Activated CD4-positive, alpha-beta T cell treated with anti-CD3 and anti-CD28 coated beads, Interleukin-2, Interleukin-6, amounts not matched to agents 100 ng/mL and 50 ng/mL, durations not matched to agents 16 hours and 8 hours (primary cell): ENCODE measurements around the gene GPR141.

Source experiments
- DNase-seq: peaks from one replicate; pipeline ENCODE4 v3.0.0-alpha.2; 2020

Gene GPR141

DNA sequence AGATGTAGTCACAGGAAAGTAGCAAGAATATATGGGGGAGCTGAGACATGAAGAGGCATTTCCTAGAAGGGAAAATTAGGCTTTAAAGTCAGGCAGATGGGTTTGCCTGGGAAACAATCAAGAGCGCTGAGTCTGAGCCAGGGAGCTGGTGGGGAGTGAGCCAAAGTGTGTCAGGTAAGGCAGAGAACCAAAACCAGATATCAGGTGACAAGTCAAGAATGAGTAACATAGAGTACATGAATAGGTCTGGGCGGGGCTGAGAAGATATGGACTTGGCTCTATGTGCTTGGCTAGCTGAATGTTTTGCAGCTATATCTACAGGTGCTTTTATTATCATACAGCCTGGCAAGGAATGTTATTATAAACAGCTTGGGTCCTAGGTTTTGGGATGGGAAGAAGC is 49.3 kb downstream of the GPR141 start:
- no peak for DNase-seq

GRCh38 chr7:37735196-37735595 is 51.6 kb downstream of the GPR141 start:
- DNase-seq = no peak

GRCh38 chr7:37738321-37738720 is 54.8 kb downstream of the GPR141 start:
- no peak for DNase-seq

DNA sequence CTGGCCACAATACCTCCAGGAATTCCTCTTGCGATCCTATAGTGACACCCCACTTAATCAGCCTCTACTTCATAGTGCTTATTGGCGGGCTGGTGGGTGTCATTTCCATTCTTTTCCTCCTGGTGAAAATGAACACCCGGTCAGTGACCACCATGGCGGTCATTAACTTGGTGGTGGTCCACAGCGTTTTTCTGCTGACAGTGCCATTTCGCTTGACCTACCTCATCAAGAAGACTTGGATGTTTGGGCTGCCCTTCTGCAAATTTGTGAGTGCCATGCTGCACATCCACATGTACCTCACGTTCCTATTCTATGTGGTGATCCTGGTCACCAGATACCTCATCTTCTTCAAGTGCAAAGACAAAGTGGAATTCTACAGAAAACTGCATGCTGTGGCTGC is 56.8 kb downstream of the GPR141 start:
- DNase-seq = no peak

GRCh38 chr7:37741776-37742175 is 58.2 kb downstream of the GPR141 start:
- DNase-seq = no peak

GRCh38 chr7:37751096-37751495 is 67.5 kb downstream of the GPR141 start:
- DNase-seq = no peak

- no peak for DNase-seq
These were observed 70.0 kb downstream of the GPR141 start for GRCh38 chr7:37753398-37754050.

DNA sequence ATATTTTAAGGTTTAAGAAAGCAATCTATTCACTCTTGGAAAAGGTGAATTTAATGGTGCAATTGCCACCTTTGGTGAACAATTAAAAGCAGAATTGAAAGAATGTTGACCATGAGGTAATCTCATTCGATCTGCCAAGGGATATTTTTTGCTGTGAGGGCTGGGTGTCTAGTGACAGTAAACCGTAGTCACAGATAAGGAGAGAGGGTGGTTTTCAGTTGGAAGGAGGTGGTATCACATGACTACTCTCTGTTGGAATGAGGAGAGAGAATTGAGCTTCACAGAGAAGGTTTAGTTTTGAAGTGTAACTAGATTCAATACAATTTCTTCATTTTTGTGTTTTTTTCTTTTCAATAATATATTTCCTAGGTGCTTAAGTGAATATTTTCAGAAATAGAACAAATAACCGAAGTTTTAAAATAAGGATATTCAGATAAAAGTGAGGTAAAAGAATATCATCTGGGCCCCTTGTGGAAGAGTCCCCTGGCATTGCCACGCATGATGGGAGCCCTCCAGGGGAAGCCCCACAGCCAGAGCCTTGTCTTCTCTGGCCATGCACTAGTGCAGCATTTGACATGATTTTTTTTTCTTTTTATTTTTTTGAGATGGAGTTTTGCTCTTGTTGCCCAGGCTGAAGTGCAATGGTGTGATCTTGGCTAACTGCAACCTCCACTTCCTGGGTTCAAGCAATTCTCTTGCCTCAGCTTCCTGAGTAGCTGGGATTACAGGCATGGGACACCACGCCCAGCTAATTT is 73.4 kb downstream of the GPR141 start:
- DNase-seq = no peak

DNA sequence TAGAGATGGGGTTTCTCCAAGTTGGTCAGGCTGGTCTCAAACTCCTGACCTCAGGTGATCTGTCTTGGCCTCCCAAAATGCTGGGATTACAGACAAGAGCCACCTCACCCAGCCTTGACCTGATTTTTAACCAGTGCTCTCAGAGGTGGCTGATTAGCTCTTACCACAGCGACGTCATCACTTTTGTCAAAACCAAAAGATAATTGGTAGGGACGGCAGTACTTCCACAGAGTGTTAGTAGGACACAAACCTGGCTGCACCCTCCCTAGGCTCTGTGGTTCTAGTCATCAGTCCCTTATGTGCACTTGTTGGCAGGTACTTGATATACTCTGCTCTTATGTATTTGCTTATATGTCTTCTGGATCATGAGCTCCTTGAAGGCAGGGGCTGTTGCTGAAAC is 74.0 kb downstream of the GPR141 start:
- no peak for DNase-seq

- DNase-seq = no peak
These were observed 75.0 kb downstream of the GPR141 start for GRCh38 chr7:37758501-37759045.

- DNase-seq = no peak
These were observed 76.0 kb downstream of the GPR141 start for GRCh38 chr7:37759526-37759925.

DNA sequence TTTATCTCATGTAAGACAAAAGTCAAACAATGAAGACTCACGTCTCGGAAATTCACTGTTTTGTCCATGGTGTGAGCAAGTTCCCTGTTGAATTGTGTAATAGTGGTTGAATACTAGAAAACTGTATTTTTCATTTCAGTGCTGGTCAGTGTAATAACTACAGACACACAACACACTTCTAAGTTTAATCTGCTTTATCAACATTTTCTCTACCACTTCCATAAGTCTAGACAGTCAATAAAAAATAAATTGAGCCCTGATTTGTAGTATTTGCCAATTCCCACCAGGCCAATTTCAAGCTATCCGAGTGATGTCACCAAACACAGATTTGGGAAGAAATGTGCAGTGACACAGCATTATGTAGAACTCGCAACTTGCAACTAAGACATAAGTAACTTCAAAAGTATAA is 81.9 kb downstream of the GPR141 start:
- DNase-seq = no peak

DNA sequence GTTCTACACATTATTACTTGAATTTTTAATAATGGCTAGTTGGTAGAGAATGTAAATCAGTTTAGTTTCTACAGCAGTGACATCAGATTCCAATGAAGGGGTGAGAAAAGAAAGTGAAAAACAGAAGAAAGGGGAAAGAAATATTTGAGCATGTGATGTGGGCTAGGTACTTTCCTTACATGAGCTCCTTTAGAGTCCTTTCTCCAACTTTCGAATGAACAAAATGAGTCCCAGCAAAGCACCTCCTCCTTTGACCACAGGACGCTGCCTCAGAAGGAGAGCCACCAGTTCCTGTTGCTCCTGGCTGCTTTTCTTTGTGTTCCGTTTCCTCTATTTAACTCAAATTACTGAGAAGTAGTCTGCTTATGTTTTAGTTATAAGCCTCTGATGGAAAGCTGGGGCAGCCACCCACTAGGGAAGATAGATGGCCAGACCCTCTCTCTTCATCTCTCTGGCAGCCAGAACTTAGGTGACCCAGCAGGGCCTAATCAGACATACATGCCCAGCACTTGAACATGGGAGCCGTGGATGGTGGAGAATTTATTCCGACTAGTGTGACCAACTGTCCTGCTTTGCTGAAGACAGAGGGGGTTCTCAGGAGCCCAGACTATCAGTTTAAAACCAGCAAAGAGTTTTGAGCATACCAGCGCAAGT is 82.4 kb downstream of the GPR141 start:
- peak; percentile 35 for DNase-seq

- DNase-seq = no peak
These were observed 85.0 kb downstream of the GPR141 start for GRCh38 chr7:37768611-37769010.

GRCh38 chr7:37769291-37769690 is 85.7 kb downstream of the GPR141 start:
- DNase-seq = no peak

- DNase-seq = no peak
These were observed 86.2 kb downstream of the GPR141 start for GRCh38 chr7:37769726-37770125.

GRCh38 chr7:37770838-37771237 is 87.3 kb downstream of the GPR141 start:
- DNase-seq = no peak

DNA sequence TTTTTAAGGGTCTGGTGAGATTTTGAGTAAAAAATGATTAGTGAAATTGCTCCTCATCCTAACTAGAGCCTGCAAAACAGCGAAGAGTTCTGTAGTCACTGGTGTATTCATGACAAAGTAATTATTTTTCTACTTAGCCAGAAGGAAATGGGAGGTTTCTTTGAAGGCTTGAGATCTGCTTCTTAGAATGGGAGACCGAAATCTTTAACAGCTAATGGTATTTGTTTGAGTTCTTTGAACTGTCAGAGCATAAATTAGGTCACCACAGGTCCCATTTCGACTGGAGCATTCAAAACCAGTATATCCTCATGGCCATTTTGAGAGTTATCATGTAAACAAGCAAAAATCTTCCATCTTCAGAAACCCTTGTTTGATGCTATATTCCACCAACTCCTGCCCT is 87.8 kb downstream of the GPR141 start:
- no peak for DNase-seq

DNA sequence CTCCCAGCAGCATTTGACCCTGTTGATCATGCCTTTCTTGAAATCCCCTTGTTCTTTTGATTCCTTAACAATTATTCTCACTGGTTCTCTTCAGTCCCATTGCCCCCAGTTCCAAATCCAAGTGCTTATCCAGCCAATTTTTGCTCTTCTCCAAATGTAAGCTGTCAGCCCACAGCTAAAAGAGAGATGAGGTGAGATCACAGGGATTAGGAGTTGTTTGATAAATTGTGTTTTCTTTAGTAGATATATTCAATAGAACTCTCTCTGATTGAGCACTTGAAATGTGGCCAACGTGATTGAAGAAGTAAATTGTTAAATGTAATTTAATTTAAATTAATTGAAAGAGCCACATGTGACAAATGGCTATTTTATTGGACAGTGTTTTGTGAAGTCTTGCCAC is 88.2 kb downstream of the GPR141 start:
- no peak for DNase-seq

- DNase-seq = no peak
These were observed 92.4 kb downstream of the GPR141 start for GRCh38 chr7:37775921-37776320.

GRCh38 chr7:37781156-37781555 is 97.6 kb downstream of the GPR141 start:
- DNase-seq = no peak

GRCh38 chr7:37782166-37782565 is 98.6 kb downstream of the GPR141 start:
- no peak for DNase-seq

GRCh38 chr7:37784015-37784414 is 100.4 kb downstream of the GPR141 start:
- DNase-seq = no peak
